ENCODE results near the gene HEY2. TPM values are rescaled to one million over a fixed set of nuclear protein-coding genes. Genes with fewer than 3 reads are reported as not detected.
A peak's percentile ranks its signal among the peaks of the same experiment; 100 is the strongest.

Gene HEY2
- total and polyA plus RNA-seq, 10 of the 15 experiments (the other 5 are each of a cell fraction or from before 2014, with no cell fraction given), result 0.01 to 0.32 (median 0.08) TPM; not detected in 4

- no peaks in the 10 kb centered on the region for H3K79me2 ChIP-seq (ENCODE audit: control insufficient read depth, insufficient read depth, low read length)
- DNase-seq (ENCODE audit: low read depth, low spot score) (no peak), FAIRE-seq (no peak), ATAC-seq (peak; percentile 16)
- no peaks in the 10 kb centered on the region for H3K9me3 ChIP-seq (replicated peaks; ENCODE audit: control insufficient read depth, insufficient read depth, low read length)
- BruUV-seq (replicated peaks), result no TSS peak
- intact Hi-C loops (cut with micrococcal nuclease; ENCODE audit: unreplicated experiment) (loop anchor here (2.0 kb wide), 1 partner anchor 31 kb away; no protein-coding TSS in a partner anchor), in situ Hi-C loops (cut with MboI) (no loop called here)
- H3K4me1 ChIP-seq (ENCODE audit: control insufficient read depth, insufficient read depth, low read length), result peaks cover 9% of the 10 kb centered on the region
- POLR2A ChIA-PET, result interaction anchor here (1.1 kb wide), 1 partner anchor 34 kb away, joined by 4 read pairs; no protein-coding TSS in a partner anchor
- SMC1A ChIA-PET (ENCODE audit: uncharacterized antibody, unreplicated experiment), result interaction anchor here (0.6 to 1.7 kb wide), 4 partner anchors 30 to 447 kb away, joined by 3 to 4 read pairs (median 3); no protein-coding TSS in a partner anchor
- no peaks in the 10 kb centered on the region for H4K20me1 ChIP-seq (ENCODE audit: control insufficient read depth, insufficient read depth)
- peak overlapping the region; percentile 97 for H3K4me2 ChIP-seq (ENCODE audit: control insufficient read depth, insufficient read depth)
- H3K9ac ChIP-seq (ENCODE audit: control insufficient read depth, insufficient read depth, low read length), result no peak overlapping the region; the same call in 1 of the 2 replicates
- RAD21 ChIA-PET (ENCODE audit: unreplicated experiment), result interaction anchor here (0.8 kb wide), 1 partner anchor 403 kb away, joined by 3 read pairs; no protein-coding TSS in a partner anchor
- H3K4me3 ChIP-seq, result peak overlapping the region; percentile 71
- H3K27me3 ChIP-seq (replicated peaks in 1 of 2; ENCODE audit: control insufficient read depth in 2 of 2, insufficient read depth in 2 of 2, low read length in 1 of 2), result peaks cover 5 to 6% of the 10 kb centered on the region in 2 experiments; a peak in 3 of 4 replicates
- no peaks in the 10 kb centered on the region for H3K36me3 ChIP-seq (ENCODE audit: control insufficient read depth in 2 of 2, insufficient read depth in 2 of 2, low read length in 1 of 2)
- under 1% methylated on average over 70 of the region's 76 CpGs for WGBS (ENCODE audit: insufficient coverage, insufficient replicate concordance, low lambda C conversion rate, missing lambda C conversion rate)
- peak overlapping the region; percentile 20 for H2AFZ ChIP-seq (ENCODE audit: control insufficient read depth, low read depth, low read length)
- H3K27ac ChIP-seq (ENCODE audit: control insufficient read depth, insufficient read depth), result no peak overlapping the region
- CTCF ChIA-PET, result interaction anchor here (0.7 to 1.2 kb wide), 3 partner anchors 8 to 445 kb away, joined by 3 to 4 read pairs (median 3); no protein-coding TSS in a partner anchor
- TF ChIP-seq EP300 (IDR thresholded peaks at IDR 0.05; ENCODE audit: borderline replicate concordance in 1 of 2, control insufficient read depth in 1 of 2, low read depth in 2 of 2, low read length in 2 of 2), result no peak
- no peak for TF ChIP-seq HDAC6 (IDR thresholded peaks at IDR 0.05; ENCODE audit: unreplicated experiment)
- peak; percentile 59 to 78; a peak in 2 of 4 replicates for TF ChIP-seq BHLHE40 (IDR thresholded peaks at IDR 0.05; ENCODE audit: borderline replicate concordance in 1 of 2, low read depth in 2 of 2, low read length in 1 of 2)
- TF ChIP-seq NRF1 (conservative IDR thresholded peaks at IDR 0.05; ENCODE audit: low read depth, low read length), result no peak
- TF ChIP-seq IKZF1 (conservative IDR thresholded peaks at IDR 0.05), result peak; percentile 34; the same call in 1 of the 2 replicates
- no peak for TF ChIP-seq EED (IDR thresholded peaks at IDR 0.05; ENCODE audit: low read depth)
- TF ChIP-seq NBN (IDR thresholded peaks at IDR 0.05), result no peak
- 0 out of 2 replicates have a peak, but pooled peaks have one; percentile 24 for TF ChIP-seq ZNF687 (IDR thresholded peaks at IDR 0.05)
- TF ChIP-seq TCF12 (IDR thresholded peaks at IDR 0.05; ENCODE audit: low read depth, low read length), result no peak
- TF ChIP-seq RBBP5 (conservative IDR thresholded peaks at IDR 0.05), result no peak
- no peak for TF ChIP-seq PML (IDR thresholded peaks at IDR 0.05; ENCODE audit: low read length)
- TF ChIP-seq ESRRA (IDR thresholded peaks at IDR 0.05; ENCODE audit: low read length), result no peak
- TF ChIP-seq RUNX3 (IDR thresholded peaks at IDR 0.05; ENCODE audit: low read length), result no peak
- peak; percentile 31 for TF ChIP-seq SUZ12 (IDR thresholded peaks at IDR 0.05; ENCODE audit: unreplicated experiment)
- TF ChIP-seq HCFC1 (IDR thresholded peaks at IDR 0.05; ENCODE audit: low read length), result no peak
- TF ChIP-seq SRF (IDR thresholded peaks at IDR 0.05; ENCODE audit: low read depth in 2 of 2, low read length in 2 of 2), result no peak
- no peak for TF ChIP-seq NR2C2 (IDR thresholded peaks at IDR 0.05; ENCODE audit: borderline replicate concordance, control insufficient read depth, insufficient read length, low read depth)
- 0 out of 2 replicates have a peak, but pooled peaks have one; percentile 12 for TF ChIP-seq NR2F1 (conservative IDR thresholded peaks at IDR 0.05)
- TF ChIP-seq RELA (IDR thresholded peaks at IDR 0.05; ENCODE audit: borderline replicate concordance, partially characterized antibody), result no peak
- 0 out of 2 replicates have a peak, but pooled peaks have one; percentile 13 for TF ChIP-seq GATAD2B (conservative IDR thresholded peaks at IDR 0.05; ENCODE audit: low read depth)
These were observed 1.6 kb upstream of the HEY2 start for GRCh38 chr6:125747589-125748405.
